ENCODE data around the gene KRTAP5-8. TPM values are rescaled to one million over a fixed set of nuclear protein-coding genes. Genes with fewer than 3 reads are reported as not detected.

The KRTAP5-8 gene
- total and polyA plus RNA-seq, 2 experiments from 2014 or later, result not detected

DNA sequence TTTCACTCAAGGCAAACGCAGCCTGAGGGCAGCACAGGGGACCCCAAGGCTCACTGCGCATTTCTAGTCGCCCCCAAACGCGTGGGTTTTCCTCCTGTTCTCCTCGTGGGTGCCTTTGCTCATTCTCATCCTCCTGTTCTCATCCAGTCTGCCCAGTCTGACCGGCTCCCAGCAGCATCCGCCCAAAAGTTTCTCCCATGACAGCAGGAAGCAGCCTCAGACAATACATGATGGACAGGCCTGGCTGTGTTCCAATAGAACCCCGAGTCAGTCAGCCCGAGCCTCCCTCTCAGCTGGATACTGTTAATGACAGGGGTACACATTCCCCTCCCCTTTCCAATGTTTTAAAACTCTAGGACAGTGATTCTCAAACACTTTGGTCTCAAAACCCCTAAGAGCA, 33.3 kb upstream of the KRTAP5-8 start (continued):
- no peak for TF ChIP-seq ZNF462 (CRISPR knock-in tag; IDR thresholded peaks at IDR 0.05)
- no peak for TF ChIP-seq JUNB (IDR thresholded peaks at IDR 0.05; ENCODE audit: unreplicated experiment)
- no peak for TF ChIP-seq CREB1 (CRISPR knock-in tag; IDR thresholded peaks at IDR 0.05; ENCODE audit: low read depth)
- TF ChIP-seq, protein P1, sequence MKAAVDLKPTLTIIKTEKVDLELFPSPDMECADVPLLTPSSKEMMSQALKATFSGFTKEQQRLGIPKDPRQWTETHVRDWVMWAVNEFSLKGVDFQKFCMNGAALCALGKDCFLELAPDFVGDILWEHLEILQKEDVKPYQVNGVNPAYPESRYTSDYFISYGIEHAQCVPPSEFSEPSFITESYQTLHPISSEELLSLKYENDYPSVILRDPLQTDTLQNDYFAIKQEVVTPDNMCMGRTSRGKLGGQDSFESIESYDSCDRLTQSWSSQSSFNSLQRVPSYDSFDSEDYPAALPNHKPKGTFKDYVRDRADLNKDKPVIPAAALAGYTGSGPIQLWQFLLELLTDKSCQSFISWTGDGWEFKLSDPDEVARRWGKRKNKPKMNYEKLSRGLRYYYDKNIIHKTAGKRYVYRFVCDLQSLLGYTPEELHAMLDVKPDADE (IDR thresholded peaks at IDR 0.05), result no peak
- no peak for TF ChIP-seq REST (IDR thresholded peaks at IDR 0.05; ENCODE audit: unreplicated experiment)
- TF ChIP-seq ZNF331 (CRISPR knock-in tag; IDR thresholded peaks at IDR 0.05; ENCODE audit: low read depth), result no peak
- TF ChIP-seq POLR2AphosphoS5 (IDR thresholded peaks at IDR 0.05; ENCODE audit: low read depth), result no peak
- no peak for TF ChIP-seq ZNF114 (CRISPR knock-in tag; IDR thresholded peaks at IDR 0.05)
- no peak for TF ChIP-seq STAT1 (IDR thresholded peaks at IDR 0.05; ENCODE audit: unreplicated experiment)
